ENCODE results near the gene MYLK4.

GRCh38 chr6:2748183-2748582, 2.5 kb downstream of the MYLK4 start:
- TF ChIP-seq, protein P1, sequence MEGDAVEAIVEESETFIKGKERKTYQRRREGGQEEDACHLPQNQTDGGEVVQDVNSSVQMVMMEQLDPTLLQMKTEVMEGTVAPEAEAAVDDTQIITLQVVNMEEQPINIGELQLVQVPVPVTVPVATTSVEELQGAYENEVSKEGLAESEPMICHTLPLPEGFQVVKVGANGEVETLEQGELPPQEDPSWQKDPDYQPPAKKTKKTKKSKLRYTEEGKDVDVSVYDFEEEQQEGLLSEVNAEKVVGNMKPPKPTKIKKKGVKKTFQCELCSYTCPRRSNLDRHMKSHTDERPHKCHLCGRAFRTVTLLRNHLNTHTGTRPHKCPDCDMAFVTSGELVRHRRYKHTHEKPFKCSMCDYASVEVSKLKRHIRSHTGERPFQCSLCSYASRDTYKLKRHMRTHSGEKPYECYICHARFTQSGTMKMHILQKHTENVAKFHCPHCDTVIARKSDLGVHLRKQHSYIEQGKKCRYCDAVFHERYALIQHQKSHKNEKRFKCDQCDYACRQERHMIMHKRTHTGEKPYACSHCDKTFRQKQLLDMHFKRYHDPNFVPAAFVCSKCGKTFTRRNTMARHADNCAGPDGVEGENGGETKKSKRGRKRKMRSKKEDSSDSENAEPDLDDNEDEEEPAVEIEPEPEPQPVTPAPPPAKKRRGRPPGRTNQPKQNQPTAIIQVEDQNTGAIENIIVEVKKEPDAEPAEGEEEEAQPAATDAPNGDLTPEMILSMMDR (IDR thresholded peaks at IDR 0.05): no peak
- TF ChIP-seq POLR2A (IDR thresholded peaks at IDR 0.05): no peak
